Mucosa of rectum (tissue), 2 donors: ENCODE results near the gene UNC5B.
"Not testable (repeated sequence)": the region's sequence is repeated elsewhere in the genome, so short reads cannot be mapped to it uniquely, and the experiment has no call there.

Experiments
- H3K27ac ChIP-seq, 2 donors: one replicate each; pipeline ENCODE4 v1.7.0; 2013; ENCODE audit warnings: inconsistent platforms in 2 of 2, low read depth in 2 of 2, low read length in 2 of 2
- H3K27me3 ChIP-seq, 2 donors: one replicate each; pipeline ENCODE4 v1.7.0; 2013; ENCODE audit warnings: low read length in 2 of 2; ENCODE audit not compliant: control insufficient read depth in 2 of 2, insufficient read depth in 2 of 2
- H3K36me3 ChIP-seq, 2 donors: one replicate each; pipeline ENCODE4 v1.7.0; 2013; ENCODE audit warnings: low read length in 2 of 2; ENCODE audit not compliant: control insufficient read depth in 2 of 2, insufficient read depth in 2 of 2
- H3K4me1 ChIP-seq, 2 donors: one replicate each; pipeline ENCODE4 v1.7.0; 2013; ENCODE audit warnings: low read length in 2 of 2, mild to moderate bottlenecking in 1 of 2; ENCODE audit not compliant: control insufficient read depth in 2 of 2, insufficient read depth in 2 of 2
- H3K4me3 ChIP-seq, 2 donors: one replicate each; pipeline ENCODE4 v1.7.0; 2013; ENCODE audit warnings: low read length in 2 of 2
- H3K9ac ChIP-seq, 2 donors: one replicate each; pipeline ENCODE4 v1.7.0; 2013; ENCODE audit warnings: low read length in 2 of 2, low read depth in 1 of 2, mild to moderate bottlenecking in 1 of 2
- H3K9me3 ChIP-seq, 2 donors: one replicate each; pipeline ENCODE4 v1.7.0; 2013; ENCODE audit warnings: low read length in 2 of 2; ENCODE audit not compliant: control insufficient read depth in 2 of 2
- donor health status: healthy.
- donor health status: Normal muscosa, but diverticular disease.

The UNC5B gene

DNA sequence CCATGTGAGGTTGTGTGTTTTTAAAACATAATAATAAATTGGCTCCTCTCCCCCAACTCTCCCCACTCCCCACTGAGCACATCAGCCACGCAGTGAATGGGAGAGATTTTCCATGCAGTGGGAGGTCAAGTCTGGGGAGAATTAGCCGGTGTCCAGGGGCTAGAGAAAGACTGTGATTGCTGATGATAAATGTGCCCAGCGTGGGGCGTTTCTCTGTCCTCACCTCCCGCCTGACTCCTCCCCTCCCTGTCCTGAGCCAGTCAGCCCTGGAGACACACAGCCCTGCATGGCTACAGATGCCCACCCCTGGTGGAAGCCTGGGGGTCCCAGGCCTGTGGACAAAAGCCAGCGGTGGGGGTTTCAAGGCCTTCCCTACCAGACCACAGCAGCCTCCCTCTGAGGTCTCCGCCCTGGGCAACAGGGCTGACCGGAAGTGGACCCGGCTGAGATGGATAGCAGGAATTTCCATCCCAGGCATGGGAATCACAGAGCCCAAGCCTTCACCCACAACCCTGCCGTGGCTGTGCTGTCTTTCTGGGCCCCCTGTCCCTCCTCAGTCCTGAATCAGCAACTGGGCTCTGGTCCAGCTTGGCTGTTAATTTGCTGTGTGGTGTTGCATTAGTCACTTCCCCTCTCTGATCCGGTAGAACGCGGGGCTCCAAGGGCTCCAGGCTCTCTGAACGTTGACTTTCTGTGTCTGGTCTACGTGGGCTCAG lies 59.8 kb downstream of the UNC5B start:
- H3K27me3 ChIP-seq: no peaks in the 10 kb centered on the region
- no peaks in the 10 kb centered on the region for H3K36me3 ChIP-seq
- H3K4me3 ChIP-seq: no peak overlapping the region
- no peak overlapping the region for H3K9ac ChIP-seq
- no peaks in the 10 kb centered on the region for H3K9me3 ChIP-seq
- no peak overlapping the region for H3K27ac ChIP-seq
- peaks cover 0 to 3% of the 10 kb centered on the region in 2 donors for H3K4me1 ChIP-seq

DNA sequence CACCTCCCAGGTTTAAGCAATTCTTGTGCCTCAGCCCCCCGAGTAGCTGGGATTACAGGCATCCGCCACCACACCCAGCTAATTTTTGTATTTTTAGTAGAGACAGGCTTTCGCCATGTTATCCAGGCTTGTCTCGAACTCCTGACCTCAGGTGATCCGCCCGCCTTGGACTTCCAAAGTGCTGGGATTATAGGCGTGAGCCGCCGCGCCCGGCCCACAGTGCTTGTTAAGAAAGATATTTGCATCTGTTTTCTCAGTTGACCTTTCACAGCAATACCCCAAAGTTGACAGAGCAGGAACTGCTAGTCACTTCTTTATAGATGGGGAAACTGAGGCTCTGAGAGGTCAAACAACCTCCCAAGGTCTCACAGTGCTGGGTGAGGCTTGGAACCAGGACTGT lies 60.6 kb downstream of the UNC5B start:
- H3K4me1 ChIP-seq, H3K9me3 ChIP-seq, H3K9ac ChIP-seq, H3K4me3 ChIP-seq, H3K27ac ChIP-seq, H3K27me3 ChIP-seq, H3K36me3 ChIP-seq: not testable (repeated sequence)

DNA sequence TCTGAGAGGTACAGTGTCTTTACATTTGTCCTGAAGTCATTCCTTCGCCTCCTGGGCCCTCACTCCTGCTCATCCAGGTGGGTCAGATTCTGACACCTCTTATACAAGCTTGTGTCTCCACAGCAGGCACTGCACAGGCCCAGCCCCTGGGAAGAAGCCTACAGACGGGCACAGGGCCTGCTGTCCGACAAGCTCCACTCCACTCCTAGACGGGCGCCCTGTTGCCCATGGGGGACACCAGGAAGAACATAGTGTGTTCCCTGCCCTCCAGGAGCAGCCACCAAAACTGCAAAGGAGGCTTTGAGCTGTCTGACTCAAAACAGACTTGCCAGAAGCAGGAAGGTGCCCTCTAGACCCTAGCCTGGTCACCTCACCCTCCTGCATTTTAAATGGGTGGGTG lies 61.1 kb downstream of the UNC5B start:
- no peak overlapping the region for H3K9ac ChIP-seq
- H3K9me3 ChIP-seq: no peaks in the 10 kb centered on the region
- no peaks in the 10 kb centered on the region for H3K36me3 ChIP-seq
- no peaks in the 10 kb centered on the region for H3K4me1 ChIP-seq
- no peak overlapping the region for H3K27ac ChIP-seq
- H3K4me3 ChIP-seq: no peak overlapping the region
- no peaks in the 10 kb centered on the region for H3K27me3 ChIP-seq

DNA sequence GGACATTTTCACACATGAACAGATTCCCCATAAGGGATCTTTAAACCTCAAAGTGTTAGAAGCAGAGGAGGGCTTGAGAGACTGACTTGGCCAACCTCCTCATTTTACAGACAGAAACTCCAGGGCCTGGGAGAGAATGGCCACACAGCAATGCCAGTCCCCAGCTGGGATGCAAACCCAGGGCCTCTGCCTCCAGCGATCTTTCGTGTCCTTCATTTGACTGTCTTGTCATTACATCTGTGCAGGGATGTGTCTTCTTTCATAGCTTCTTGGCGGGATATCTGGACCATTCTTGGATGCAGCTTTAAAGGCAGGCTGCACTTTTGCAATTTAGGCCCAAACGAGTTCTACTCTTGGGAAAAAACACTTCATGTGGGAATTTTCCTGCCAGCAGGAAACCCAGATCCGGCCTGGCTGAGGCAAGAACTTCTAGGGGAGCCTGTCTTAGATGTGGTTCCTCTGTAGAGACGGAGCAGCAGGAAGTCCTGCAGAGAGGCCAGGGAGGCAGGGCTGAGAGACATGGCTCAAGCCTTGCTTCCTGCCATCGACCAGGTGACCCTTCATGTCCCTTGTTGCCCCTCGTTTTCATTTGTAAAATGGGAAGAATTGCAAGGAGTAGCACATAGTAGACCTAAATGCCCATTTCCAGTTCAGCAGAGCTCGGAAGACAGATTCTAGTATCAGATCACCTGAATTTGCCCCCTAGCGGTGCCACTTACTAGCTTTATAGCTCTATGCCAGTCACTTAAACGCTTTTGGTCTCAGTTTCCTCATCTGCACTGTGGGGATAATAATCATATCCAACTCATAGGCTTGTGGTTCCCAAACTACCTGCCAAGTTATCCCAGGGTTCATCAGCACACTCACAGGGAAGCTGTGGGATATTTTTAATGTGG lies 62.8 kb downstream of the UNC5B start:
- Histone ChIP-seq H3K36me3 (peaks cover 0 to 2% of the 10 kb centered on the region in 2 donors), H3K27ac (no peak overlapping the region), H3K4me3 (no peak overlapping the region), H3K4me1 (peaks cover 0 to 2% of the 10 kb centered on the region in 2 donors), H3K27me3 (no peaks in the 10 kb centered on the region), H3K9me3 (no peaks in the 10 kb centered on the region), H3K9ac (no peak overlapping the region)

DNA sequence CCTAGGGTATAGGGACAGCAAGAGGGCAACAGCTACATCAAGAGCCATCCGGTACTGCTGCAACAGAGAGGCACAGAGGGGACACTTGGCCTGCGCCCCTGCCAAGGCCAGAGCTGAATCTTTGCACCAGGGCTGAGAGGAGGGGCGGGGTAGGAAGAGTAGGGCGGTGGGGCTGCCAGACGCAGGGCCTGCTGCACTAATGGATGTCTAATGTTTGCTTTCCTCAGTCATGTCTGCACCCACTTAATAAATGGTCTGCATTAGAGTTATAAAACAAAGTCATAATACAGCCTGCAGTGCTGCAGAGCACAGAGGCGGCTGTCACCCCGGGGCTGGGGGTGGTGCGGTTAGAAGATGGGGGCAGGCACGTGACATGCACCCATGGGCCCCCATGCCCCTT lies 64.5 kb downstream of the UNC5B start:
- H3K9ac ChIP-seq: no peak overlapping the region

DNA sequence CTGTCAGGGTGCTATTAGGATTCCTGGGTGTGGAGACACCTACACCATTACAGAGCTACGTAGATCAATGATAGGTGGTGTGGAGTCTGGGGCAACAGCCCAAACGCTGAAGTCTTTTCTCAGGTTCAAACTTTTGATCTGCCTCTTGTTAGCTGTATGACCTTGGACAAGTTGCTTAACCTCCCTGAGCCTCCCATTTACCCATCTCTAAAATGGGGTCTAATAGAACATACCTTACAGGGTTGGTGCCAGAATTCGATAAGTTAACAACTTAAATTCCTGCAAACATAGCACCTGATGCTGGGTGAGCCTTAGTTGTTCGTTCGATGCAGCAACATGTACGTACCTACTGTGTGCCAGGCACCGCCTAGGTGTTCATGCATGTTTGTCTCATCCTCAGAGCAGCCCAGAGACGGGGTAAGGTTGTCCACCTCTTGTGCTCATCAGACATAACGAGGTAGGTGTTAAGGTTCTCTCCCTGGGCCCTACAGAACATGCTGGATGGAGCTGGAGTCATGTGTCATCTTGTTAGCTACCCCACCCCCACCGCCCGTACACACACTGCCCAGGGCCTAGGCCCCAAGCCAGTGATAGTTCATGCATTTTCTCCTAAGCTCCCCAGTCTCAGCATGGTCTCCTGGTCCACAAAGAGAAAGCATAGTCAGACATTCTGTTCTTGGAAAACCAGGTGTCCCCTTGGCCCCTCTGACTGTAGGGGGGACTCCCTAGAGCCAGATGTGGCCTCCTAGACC lies 65.7 kb downstream of the UNC5B start:
- no peaks in the 10 kb centered on the region for H3K27me3 ChIP-seq
- peaks cover 0 to 3% of the 10 kb centered on the region in 2 donors for H3K4me1 ChIP-seq
- peaks cover 2 to 3% of the 10 kb centered on the region in 2 donors for H3K36me3 ChIP-seq
- H3K9me3 ChIP-seq: no peaks in the 10 kb centered on the region
- H3K27ac ChIP-seq: no peak overlapping the region
- H3K4me3 ChIP-seq: no peak overlapping the region
- H3K9ac ChIP-seq: no peak overlapping the region

More for the DNA sequence above, 64.5 kb downstream of the UNC5B start:
- Histone ChIP-seq H3K4me1 (peaks cover 0 to 3% of the 10 kb centered on the region in 2 donors), H3K27me3 (no peaks in the 10 kb centered on the region), H3K36me3 (peaks cover 0 to 2% of the 10 kb centered on the region in 2 donors), H3K9me3 (no peaks in the 10 kb centered on the region), H3K27ac (no peak overlapping the region), H3K4me3 (no peak overlapping the region)

DNA sequence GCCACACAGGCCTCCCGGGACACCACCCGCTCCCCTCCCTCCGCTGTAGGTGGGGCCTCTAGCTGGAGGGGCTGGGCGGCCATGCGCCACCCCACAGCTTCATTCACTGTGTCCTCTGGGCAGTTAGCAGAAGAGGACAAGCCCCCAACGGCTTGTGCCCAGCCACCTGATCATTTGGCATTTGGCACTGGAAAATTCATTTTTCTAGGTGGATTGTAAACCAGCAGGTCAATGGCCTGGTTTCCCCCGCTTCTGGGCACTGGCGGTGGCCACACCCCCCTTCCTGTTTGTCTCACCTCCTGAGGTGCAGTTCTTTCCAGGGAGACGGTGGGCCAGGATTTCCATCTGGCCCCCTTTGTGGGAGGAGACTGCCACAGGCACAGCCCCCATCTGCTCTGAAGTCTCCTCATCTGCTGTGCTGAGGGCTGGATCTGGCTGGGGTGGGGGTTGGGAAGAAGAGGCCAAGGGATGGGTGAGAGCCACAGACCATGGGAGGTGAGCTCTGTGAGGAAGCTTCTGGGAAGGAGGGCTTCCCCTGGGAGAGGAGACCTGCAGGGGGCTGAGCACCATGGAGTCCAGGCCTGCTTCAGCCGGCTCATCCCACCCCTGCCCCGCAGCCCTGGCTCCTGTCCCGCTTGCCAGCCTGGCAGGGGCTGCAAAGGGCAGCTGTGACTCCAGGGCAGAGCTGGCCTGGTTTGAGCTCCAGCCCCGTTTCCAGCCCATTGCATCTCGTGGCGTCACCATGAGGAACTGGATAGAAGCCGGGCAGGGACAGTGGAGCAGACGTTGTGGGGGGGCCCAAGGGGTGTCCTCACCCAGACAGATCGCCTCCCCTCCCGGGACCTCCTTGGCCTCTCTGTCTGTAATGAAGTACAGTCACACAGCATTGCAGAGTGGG lies 66.6 kb downstream of the UNC5B start:
- H3K9me3 ChIP-seq: no peaks in the 10 kb centered on the region
- no peak overlapping the region for H3K9ac ChIP-seq
- peaks cover 0 to 3% of the 10 kb centered on the region in 2 donors for H3K4me1 ChIP-seq
- H3K27me3 ChIP-seq: no peaks in the 10 kb centered on the region
- no peak overlapping the region for H3K4me3 ChIP-seq
- H3K27ac ChIP-seq: no peak overlapping the region
- H3K36me3 ChIP-seq: peaks cover 2 to 3% of the 10 kb centered on the region in 2 donors

DNA sequence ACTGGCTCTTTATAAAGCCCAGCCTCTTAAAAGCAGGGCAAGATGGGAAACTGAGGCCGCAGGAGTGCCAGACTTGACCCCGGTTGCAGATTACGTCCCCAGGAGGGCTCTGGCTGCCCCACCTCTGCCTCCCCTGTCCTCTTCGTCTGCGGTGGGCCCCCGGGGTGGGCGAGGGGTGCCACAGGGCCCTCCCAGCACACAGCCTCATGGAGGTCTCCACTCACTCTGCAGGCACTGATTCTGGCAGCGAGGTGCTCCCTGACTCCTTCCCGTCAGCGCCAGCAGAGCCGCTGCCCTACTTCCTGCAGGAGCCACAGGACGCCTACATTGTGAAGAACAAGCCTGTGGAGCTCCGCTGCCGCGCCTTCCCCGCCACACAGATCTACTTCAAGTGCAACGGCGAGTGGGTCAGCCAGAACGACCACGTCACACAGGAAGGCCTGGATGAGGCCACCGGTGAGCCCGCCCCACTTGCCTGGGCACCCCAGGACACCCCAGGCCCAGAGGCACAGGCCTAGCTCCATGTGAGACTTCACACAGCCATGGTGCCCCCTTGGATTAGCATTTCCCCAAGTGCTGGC lies 67.3 kb downstream of the UNC5B start:
- Histone ChIP-seq H3K4me3 (no peak overlapping the region), H3K9me3 (no peaks in the 10 kb centered on the region), H3K4me1 (peaks cover 0 to 3% of the 10 kb centered on the region in 2 donors), H3K36me3 (peaks cover 2 to 3% of the 10 kb centered on the region in 2 donors), H3K27ac (no peak overlapping the region), H3K27me3 (no peaks in the 10 kb centered on the region), H3K9ac (no peak overlapping the region)

DNA sequence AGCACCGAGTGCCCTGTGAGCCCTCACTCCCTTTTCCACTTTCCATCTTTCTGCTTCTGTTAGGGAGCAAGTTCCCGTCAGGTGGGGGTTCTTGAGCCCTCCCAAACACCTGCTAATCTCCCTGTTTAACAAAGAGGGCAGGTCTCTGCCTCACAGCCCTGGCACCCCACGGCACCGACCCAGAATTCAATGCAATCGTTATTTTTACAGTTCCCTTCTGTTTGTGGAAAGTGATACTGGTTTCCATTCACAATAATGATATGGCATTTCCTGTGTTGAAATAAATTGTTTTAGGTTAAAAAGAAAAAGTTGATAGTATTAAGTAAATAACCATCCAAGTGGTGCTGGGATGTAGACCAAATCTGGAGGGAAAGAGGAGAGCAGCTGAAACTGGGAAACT lies 67.8 kb downstream of the UNC5B start:
- Histone ChIP-seq H3K9ac (no peak overlapping the region), H3K4me3 (no peak overlapping the region), H3K4me1 (peaks cover 0 to 3% of the 10 kb centered on the region in 2 donors), H3K36me3 (peaks cover 3 to 4% of the 10 kb centered on the region in 2 donors), H3K9me3 (no peaks in the 10 kb centered on the region), H3K27me3 (no peaks in the 10 kb centered on the region), H3K27ac (no peak overlapping the region)
